ENCODE data around the gene HNRNPUL1. TPM values are rescaled to one million over a fixed set of nuclear protein-coding genes. Genes with fewer than 3 reads are reported as not detected.
A peak's percentile ranks its signal among the peaks of the same experiment; 100 is the strongest.

HNRNPUL1 gene
- total and polyA plus RNA-seq, 9 of the 15 experiments (the other 6 are each of a cell fraction or from before 2014, with no cell fraction given): 7.3 to 211 (median 85.0) TPM

GRCh38 chr19:41265395-41266153 lies 1.4 kb downstream of the HNRNPUL1 start (continued):
- TF ChIP-seq ZNF584 (CRISPR knock-in tag; IDR thresholded peaks at IDR 0.05; ENCODE audit: low read depth): no peak
- no peak for TF ChIP-seq POLR2B (IDR thresholded peaks at IDR 0.05; ENCODE audit: low read depth, partially characterized antibody)
- TF ChIP-seq CBFA2T3 (IDR thresholded peaks at IDR 0.05): no peak
- TF ChIP-seq, protein P1, sequence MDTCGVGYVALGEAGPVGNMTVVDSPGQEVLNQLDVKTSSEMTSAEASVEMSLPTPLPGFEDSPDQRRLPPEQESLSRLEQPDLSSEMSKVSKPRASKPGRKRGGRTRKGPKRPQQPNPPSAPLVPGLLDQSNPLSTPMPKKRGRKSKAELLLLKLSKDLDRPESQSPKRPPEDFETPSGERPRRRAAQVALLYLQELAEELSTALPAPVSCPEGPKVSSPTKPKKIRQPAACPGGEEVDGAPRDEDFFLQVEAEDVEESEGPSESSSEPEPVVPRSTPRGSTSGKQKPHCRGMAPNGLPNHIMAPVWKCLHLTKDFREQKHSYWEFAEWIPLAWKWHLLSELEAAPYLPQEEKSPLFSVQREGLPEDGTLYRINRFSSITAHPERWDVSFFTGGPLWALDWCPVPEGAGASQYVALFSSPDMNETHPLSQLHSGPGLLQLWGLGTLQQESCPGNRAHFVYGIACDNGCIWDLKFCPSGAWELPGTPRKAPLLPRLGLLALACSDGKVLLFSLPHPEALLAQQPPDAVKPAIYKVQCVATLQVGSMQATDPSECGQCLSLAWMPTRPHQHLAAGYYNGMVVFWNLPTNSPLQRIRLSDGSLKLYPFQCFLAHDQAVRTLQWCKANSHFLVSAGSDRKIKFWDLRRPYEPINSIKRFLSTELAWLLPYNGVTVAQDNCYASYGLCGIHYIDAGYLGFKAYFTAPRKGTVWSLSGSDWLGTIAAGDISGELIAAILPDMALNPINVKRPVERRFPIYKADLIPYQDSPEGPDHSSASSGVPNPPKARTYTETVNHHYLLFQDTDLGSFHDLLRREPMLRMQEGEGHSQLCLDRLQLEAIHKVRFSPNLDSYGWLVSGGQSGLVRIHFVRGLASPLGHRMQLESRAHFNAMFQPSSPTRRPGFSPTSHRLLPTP (IDR thresholded peaks at IDR 0.05; ENCODE audit: borderline replicate concordance, extremely low read depth, insufficient read length): no peak
- no peak for TF ChIP-seq KDM2B (CRISPR knock-in tag; IDR thresholded peaks at IDR 0.05)
- no peak for TF ChIP-seq BRD9 (IDR thresholded peaks at IDR 0.05; ENCODE audit: low read depth, partially characterized antibody)
- TF ChIP-seq ZNF586 (CRISPR knock-in tag; conservative IDR thresholded peaks at IDR 0.05): no peak
- TF ChIP-seq ZNF740 (CRISPR knock-in tag; IDR thresholded peaks at IDR 0.05): no peak
- no peak for TF ChIP-seq ZNF740 (tag; IDR thresholded peaks at IDR 0.05)
- TF ChIP-seq NEUROD1 (IDR thresholded peaks at IDR 0.05; ENCODE audit: borderline replicate concordance, low read depth, low read length, partially characterized antibody): no peak
- no peak for TF ChIP-seq MECOM (CRISPR knock-in tag; IDR thresholded peaks at IDR 0.05)
- TF ChIP-seq DDX20 (tag; IDR thresholded peaks at IDR 0.05; ENCODE audit: low read depth): no peak
- TF ChIP-seq ZNF766 (CRISPR knock-in tag; conservative IDR thresholded peaks at IDR 0.05): 0 out of 2 replicates have a peak, but pooled peaks have one; percentile 40
- no peak for TF ChIP-seq HNRNPLL (IDR thresholded peaks at IDR 0.05; ENCODE audit: low read depth, low read length, poor library complexity, severe bottlenecking)
- no peak for TF ChIP-seq KAT7 (CRISPR knock-in tag; IDR thresholded peaks at IDR 0.05; ENCODE audit: borderline replicate concordance)
- TF ChIP-seq GABPB2 (CRISPR knock-in tag; conservative IDR thresholded peaks at IDR 0.05): no peak
- TF ChIP-seq SNRNP70 (optimal IDR thresholded peaks at IDR 0.05; ENCODE audit: low read depth, low read length): no peak
- TF ChIP-seq SREBF1 (IDR thresholded peaks at IDR 0.05; ENCODE audit: borderline replicate concordance, low read depth, low read length): no peak
- TF ChIP-seq LEF1 (IDR thresholded peaks at IDR 0.05): no peak
- 0 out of 4 replicates have a peak, but pooled peaks of 1 of the 2 experiments have one; percentile 31 for TF ChIP-seq SIN3A (IDR thresholded peaks at IDR 0.05; ENCODE audit: borderline replicate concordance in 2 of 2, control insufficient read depth in 1 of 2, low read depth in 2 of 2, low read length in 2 of 2)
- 0 out of 2 replicates have a peak, but pooled peaks have one; percentile 14 for TF ChIP-seq ZFX (CRISPR knock-in tag; IDR thresholded peaks at IDR 0.05)
- TF ChIP-seq ZBTB26 (CRISPR knock-in tag; IDR thresholded peaks at IDR 0.05): peak; percentile 31; the same call in 1 of the 2 replicates
- TF ChIP-seq CBX8 (IDR thresholded peaks at IDR 0.05; ENCODE audit: borderline replicate concordance, extremely low read depth, low read depth, low read length, poor library complexity, severe bottlenecking): no peak

All from K562 (cell line).